Measurements from ENCODE around the gene PLCB4.

PLCB4 gene

DNA sequence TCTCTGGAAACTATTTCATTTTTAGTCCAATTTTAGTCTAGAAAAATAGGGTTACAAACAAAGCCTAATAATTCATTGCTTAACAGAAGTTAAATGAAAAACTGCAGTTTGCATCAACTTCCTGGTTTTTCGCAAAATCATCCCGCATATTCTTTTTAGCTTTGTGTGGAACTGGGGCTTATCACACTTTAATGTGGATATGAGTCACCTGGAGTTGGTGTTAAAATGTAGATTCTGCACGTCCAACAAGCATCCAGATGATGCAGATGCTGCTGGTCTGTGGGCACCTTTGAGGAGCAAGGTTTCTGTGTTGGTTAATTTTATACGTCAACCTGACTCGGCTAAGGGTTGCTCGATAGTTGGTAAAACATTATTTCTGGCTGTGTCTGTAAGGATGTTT is 126.1 kb downstream of the PLCB4 start:
- in situ Hi-C loops (cut with HindIII; ENCODE audit: low pct_ligation_motif_present, low pct_unique_long_range_greater_than_20kb, low sequenced_read_pairs): no loop called here
- DNase-seq: no peak

- DNase-seq: no peak
- in situ Hi-C loops (cut with HindIII; ENCODE audit: low pct_ligation_motif_present, low pct_unique_long_range_greater_than_20kb, low sequenced_read_pairs): no loop called here
Measured at GRCh38 chr20:9196110-9196509, 127.2 kb downstream of the PLCB4 start.

GRCh38 chr20:9198460-9198859 is 129.6 kb downstream of the PLCB4 start:
- in situ Hi-C loops (cut with HindIII; ENCODE audit: low pct_ligation_motif_present, low pct_unique_long_range_greater_than_20kb, low sequenced_read_pairs): no loop called here
- no peak for DNase-seq

DNA sequence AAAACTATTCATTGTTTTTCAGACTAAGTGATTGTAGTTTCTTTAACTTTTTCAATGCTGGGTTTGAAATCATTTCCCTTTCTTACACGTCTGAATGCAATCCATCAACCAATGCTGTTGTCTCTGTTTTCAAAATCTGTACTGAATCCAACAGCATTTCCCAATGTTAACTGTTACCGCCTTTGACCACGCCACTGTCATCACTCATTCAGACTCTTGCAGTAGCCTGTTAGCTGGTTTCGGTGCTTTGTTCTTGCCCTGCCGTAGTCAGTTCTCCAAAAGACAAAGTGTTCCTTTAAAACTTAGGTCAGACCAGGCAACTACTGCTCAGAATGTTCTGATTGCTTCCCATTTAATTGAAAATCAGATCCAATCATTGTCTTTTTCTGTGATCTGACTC is 131.3 kb downstream of the PLCB4 start:
- in situ Hi-C loops (cut with HindIII; ENCODE audit: low pct_ligation_motif_present, low pct_unique_long_range_greater_than_20kb, low sequenced_read_pairs): no loop called here
- peak; percentile 28 for DNase-seq

DNA sequence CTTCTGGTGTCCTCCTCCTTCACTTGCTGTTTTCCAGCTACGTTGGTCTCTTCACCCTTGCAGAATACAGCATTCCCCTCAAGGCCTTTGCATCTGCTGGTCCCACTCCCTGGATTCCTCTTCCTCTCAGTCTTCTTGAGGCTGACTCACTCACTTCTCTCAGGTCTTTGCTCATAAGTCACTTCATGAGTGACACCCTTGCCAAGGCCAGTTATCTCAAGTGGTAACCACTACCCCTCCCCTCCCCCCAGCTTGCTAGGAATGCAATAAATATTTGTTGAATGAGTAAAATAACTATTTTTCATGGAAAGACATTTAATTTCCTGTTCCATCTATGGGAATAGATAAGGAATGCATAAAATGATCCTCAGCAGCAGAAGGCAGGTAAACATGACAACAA is 131.7 kb downstream of the PLCB4 start:
- in situ Hi-C loops (cut with HindIII; ENCODE audit: low pct_ligation_motif_present, low pct_unique_long_range_greater_than_20kb, low sequenced_read_pairs): no loop called here
- DNase-seq: peak; percentile 87

- in situ Hi-C loops (cut with HindIII; ENCODE audit: low pct_ligation_motif_present, low pct_unique_long_range_greater_than_20kb, low sequenced_read_pairs): no loop called here
- peak; percentile 32 for DNase-seq
Measured at GRCh38 chr20:9202420-9203080, 133.7 kb downstream of the PLCB4 start.

DNA sequence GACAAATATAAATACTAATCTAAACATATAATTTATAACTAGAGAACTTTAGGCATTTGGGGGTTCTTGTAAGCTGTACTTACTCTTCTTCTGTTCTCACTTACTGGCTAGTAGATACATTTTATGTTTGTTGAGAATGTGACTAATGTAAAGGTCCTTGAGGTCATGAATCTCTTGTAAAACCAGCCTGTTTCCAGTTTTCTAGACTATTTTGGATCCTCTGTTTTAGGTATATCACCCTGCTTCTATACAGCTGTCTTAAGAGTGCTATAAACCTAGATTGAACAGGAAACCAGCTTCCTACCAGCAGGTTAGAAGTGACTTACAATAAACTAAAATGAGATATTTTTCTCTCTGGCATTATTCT is 134.2 kb downstream of the PLCB4 start:
- in situ Hi-C loops (cut with HindIII; ENCODE audit: low pct_ligation_motif_present, low pct_unique_long_range_greater_than_20kb, low sequenced_read_pairs): no loop called here

DNA sequence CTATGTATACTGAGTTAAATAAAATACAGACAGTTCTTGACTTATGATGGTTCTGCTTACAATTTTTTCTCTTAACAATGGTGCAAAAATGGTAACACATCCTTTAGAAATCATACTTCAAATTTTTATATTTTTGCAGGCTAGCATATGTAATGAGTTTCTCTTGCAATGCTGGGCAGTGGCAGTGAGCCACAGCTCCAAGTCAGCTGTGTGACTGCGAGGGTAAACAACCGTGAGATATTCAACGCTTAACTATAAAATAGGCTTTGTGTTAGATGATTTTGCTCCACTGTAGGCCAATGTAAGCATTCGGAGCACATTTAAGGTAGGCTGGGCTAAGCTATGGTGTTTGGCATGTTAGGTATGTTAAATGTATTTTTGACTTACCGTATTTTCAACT is 136.1 kb downstream of the PLCB4 start:
- DNase-seq: no peak
- in situ Hi-C loops (cut with HindIII; ENCODE audit: low pct_ligation_motif_present, low pct_unique_long_range_greater_than_20kb, low sequenced_read_pairs): no loop called here

More for the DNA sequence above, 134.2 kb downstream of the PLCB4 start:
- DNase-seq: no peak

GRCh38 chr20:9206486-9206885 is 137.6 kb downstream of the PLCB4 start:
- DNase-seq: no peak

DNA sequence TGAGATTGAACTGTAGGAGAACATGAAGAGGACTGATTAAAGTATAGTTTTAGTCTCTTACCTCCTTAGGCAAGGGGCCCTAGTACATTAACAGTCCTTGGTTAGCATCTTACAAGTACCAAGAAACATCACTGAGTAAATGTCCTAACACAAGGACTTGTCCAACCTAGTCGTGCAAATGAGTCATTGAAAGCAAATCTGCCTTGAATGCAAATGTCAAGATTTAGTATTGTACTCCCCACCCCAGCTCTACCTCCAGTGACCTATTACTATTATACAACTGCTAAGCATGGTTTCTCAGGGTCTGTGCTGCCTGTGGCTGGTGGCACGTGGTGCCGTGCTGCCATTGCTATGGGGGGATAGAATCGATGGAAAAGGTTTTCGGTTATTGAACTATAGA is 138.4 kb downstream of the PLCB4 start:
- no peak for DNase-seq
- in situ Hi-C loops (cut with HindIII; ENCODE audit: low pct_ligation_motif_present, low pct_unique_long_range_greater_than_20kb, low sequenced_read_pairs): no loop called here

More at GRCh38 chr20:9206486-9206885, 137.6 kb downstream of the PLCB4 start:
- in situ Hi-C loops (cut with HindIII; ENCODE audit: low pct_ligation_motif_present, low pct_unique_long_range_greater_than_20kb, low sequenced_read_pairs): no loop called here

GRCh38 chr20:9210356-9210755 is 141.5 kb downstream of the PLCB4 start:
- no peak for DNase-seq
- in situ Hi-C loops (cut with HindIII; ENCODE audit: low pct_ligation_motif_present, low pct_unique_long_range_greater_than_20kb, low sequenced_read_pairs): no loop called here

- DNase-seq: no peak
- in situ Hi-C loops (cut with HindIII; ENCODE audit: low pct_ligation_motif_present, low pct_unique_long_range_greater_than_20kb, low sequenced_read_pairs): no loop called here
Measured at GRCh38 chr20:9211016-9211760, 142.3 kb downstream of the PLCB4 start.

GRCh38 chr20:9212735-9213134 is 143.8 kb downstream of the PLCB4 start:
- DNase-seq: no peak
- in situ Hi-C loops (cut with HindIII; ENCODE audit: low pct_ligation_motif_present, low pct_unique_long_range_greater_than_20kb, low sequenced_read_pairs): no loop called here

- DNase-seq: no peak
- in situ Hi-C loops (cut with HindIII; ENCODE audit: low pct_ligation_motif_present, low pct_unique_long_range_greater_than_20kb, low sequenced_read_pairs): no loop called here
Measured at GRCh38 chr20:9214685-9215084, 145.8 kb downstream of the PLCB4 start.

GRCh38 chr20:9215539-9215938 is 146.7 kb downstream of the PLCB4 start:
- peak; percentile 34 for DNase-seq
- in situ Hi-C loops (cut with HindIII; ENCODE audit: low pct_ligation_motif_present, low pct_unique_long_range_greater_than_20kb, low sequenced_read_pairs): no loop called here

DNA sequence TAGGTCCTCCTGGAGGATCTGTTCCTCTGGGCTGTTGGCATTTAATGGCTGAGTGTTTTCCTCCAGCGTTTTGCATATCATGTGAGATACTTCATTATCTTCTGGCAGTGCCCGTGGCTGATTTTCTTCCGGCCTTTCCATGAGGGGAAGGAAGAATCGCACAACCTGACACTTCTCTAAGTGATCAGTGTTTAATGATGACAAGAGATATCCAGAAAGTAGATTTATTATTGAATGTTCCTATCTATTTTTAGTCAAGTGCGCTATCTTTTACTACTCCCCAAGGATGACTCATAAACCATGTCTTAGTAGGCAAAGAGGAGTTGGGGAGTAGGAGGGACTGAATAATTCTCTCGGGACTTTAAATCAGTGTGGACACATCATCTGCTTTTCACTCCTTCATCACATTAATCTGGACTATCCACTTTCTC is 149.7 kb downstream of the PLCB4 start:
- no peak for DNase-seq
- in situ Hi-C loops (cut with HindIII; ENCODE audit: low pct_ligation_motif_present, low pct_unique_long_range_greater_than_20kb, low sequenced_read_pairs): no loop called here

DNA sequence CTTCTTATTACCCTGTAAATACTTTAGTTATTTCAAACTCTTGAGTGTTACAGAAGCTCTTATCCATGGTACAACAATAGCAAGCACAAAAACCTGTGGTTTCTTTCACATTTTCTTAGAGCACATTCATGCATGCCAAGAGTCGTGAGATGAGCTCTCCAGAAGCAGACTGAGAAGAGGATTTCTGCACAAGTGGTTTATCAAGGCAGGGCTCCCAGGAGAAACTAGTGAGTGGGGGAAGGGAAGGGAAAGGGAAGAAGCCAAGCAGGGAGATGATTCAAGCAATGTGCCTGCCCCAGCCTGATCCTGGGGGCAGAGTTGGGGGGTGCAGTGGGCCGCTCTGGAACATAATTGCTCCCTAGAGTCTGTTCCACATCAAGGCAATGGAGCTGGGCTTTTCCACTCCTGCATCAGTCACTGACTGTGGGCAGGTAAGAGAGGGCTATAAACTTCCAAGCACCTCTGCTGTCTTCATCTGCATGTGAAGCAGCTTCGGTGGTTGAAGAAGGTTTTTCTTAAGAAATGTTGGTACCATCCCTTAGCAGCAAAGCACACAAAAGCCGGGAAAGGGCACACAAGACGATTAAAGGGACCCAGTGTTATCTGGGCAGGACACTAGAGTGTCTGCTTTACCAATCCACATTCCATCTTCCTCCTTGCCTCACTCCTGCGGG is 152.1 kb downstream of the PLCB4 start:
- in situ Hi-C loops (cut with HindIII; ENCODE audit: low pct_ligation_motif_present, low pct_unique_long_range_greater_than_20kb, low sequenced_read_pairs): no loop called here
- DNase-seq: peak; percentile 43

- no peak for DNase-seq
- in situ Hi-C loops (cut with HindIII; ENCODE audit: low pct_ligation_motif_present, low pct_unique_long_range_greater_than_20kb, low sequenced_read_pairs): no loop called here
Measured at GRCh38 chr20:9223296-9223695, 154.4 kb downstream of the PLCB4 start.

- in situ Hi-C loops (cut with HindIII; ENCODE audit: low pct_ligation_motif_present, low pct_unique_long_range_greater_than_20kb, low sequenced_read_pairs): no loop called here
- no peak for DNase-seq
Measured at GRCh38 chr20:9225879-9226278, 157.0 kb downstream of the PLCB4 start.

Data from ACHN (cell line).